Kidney epithelial cell (primary cell): Measurements from ENCODE around the gene FDX2. TPM values are rescaled to one million over a fixed set of nuclear protein-coding genes. Genes with fewer than 3 reads are reported as not detected.

Experiments
- DNase-seq: peaks from one replicate; pipeline ENCODE4 v3.0.0-alpha.2; 2010; ENCODE audit warnings: low read depth
- H3K27me3 ChIP-seq: 2 replicates; pipeline ENCODE4 v1.6.0; 2011; ENCODE audit warnings: low read length; ENCODE audit not compliant: control insufficient read depth, insufficient read depth
- H3K36me3 ChIP-seq: 2 replicates; pipeline ENCODE4 v1.5.1; 2011; ENCODE audit warnings: low read length; ENCODE audit not compliant: control insufficient read depth, insufficient read depth
- H3K4me3 ChIP-seq: 2 replicates; pipeline ENCODE4 v1.5.1; 2011; ENCODE audit warnings: low read depth, mild to moderate bottlenecking, control low read depth, low read length
- CTCF ChIP-seq: IDR thresholded peaks from 2 replicates; pipeline ENCODE4 v1.5.1; 2011; ENCODE audit warnings: mild to moderate bottlenecking, moderate library complexity, low read length, control low read depth, inconsistent platforms; ENCODE audit not compliant: insufficient read depth, poor library complexity, severe bottlenecking
- total RNA-seq: library from RNA; depleted of rRNA; stranded (reverse); fragments of >200 nt; gene quantifications from 2 replicates; pipeline ENCODE4 v1.2.3, GENCODE V29; 2015

Gene FDX2
- total RNA-seq, 1 donor from 2014 or later: 43.5 TPM

GRCh38 chr19:10361569-10362011, 45.8 kb upstream of the FDX2 start:
- TF ChIP-seq CTCF: no peak

GRCh38 chr19:10356431-10356830, 40.6 kb upstream of the FDX2 start:
- no peak for TF ChIP-seq CTCF
- Histone ChIP-seq H3K27me3 (no peaks in the 10 kb centered on the region), H3K36me3 (peaks cover 4% of the 10 kb centered on the region), H3K4me3 (no peak overlapping the region)
- no peak for DNase-seq

More at GRCh38 chr19:10361569-10362011, 45.8 kb upstream of the FDX2 start:
- DNase-seq: no peak
- Histone ChIP-seq H3K36me3 (no peaks in the 10 kb centered on the region), H3K27me3 (no peaks in the 10 kb centered on the region), H3K4me3 (no peak overlapping the region)

GRCh38 chr19:10353793-10354391, 38.1 kb upstream of the FDX2 start:
- H3K27me3 ChIP-seq: no peaks in the 10 kb centered on the region
- H3K36me3 ChIP-seq: peaks cover 4% of the 10 kb centered on the region
- no peak overlapping the region for H3K4me3 ChIP-seq
- no peak for DNase-seq
- no peak for TF ChIP-seq CTCF

GRCh38 chr19:10352764-10353671, 37.2 kb upstream of the FDX2 start:
- Histone ChIP-seq H3K36me3 (peaks cover 4% of the 10 kb centered on the region), H3K4me3 (no peak overlapping the region), H3K27me3 (no peaks in the 10 kb centered on the region)
- no peak for TF ChIP-seq CTCF
- DNase-seq: no peak

GRCh38 chr19:10346509-10346908, 30.7 kb upstream of the FDX2 start:
- no peak for TF ChIP-seq CTCF
- Histone ChIP-seq H3K4me3 (no peak overlapping the region), H3K36me3 (no peaks in the 10 kb centered on the region), H3K27me3 (no peaks in the 10 kb centered on the region)
- no peak for DNase-seq

GRCh38 chr19:10344780-10345179, 29.0 kb upstream of the FDX2 start:
- Histone ChIP-seq H3K36me3 (no peaks in the 10 kb centered on the region), H3K27me3 (no peaks in the 10 kb centered on the region), H3K4me3 (no peak overlapping the region)
- DNase-seq: no peak
- TF ChIP-seq CTCF: no peak
